ENCODE data around the gene CGNL1. TPM values are rescaled to one million over a fixed set of nuclear protein-coding genes. Genes with fewer than 3 reads are reported as not detected.

Gene CGNL1
- total and polyA plus RNA-seq, 2 experiments from 2014 or later: 11.4 to 13.1 TPM

- no peaks in the 10 kb centered on the region for H3K9me2 ChIP-seq (replicated peaks; ENCODE audit: insufficient read depth)
- no peak for DNase-seq (ENCODE audit: low spot score)
- no peak overlapping the region for H3K4me2 ChIP-seq
- no peaks in the 10 kb centered on the region for H3K9me3 ChIP-seq (ENCODE audit: low read depth)
- no peaks in the 10 kb centered on the region for H3K27me3 ChIP-seq
- TF ChIP-seq CTCF (IDR thresholded peaks at IDR 0.05; ENCODE audit: poor library complexity): no peak
- TF ChIP-seq EZH2phosphoT487 (IDR thresholded peaks at IDR 0.05; ENCODE audit: low read depth, severe bottlenecking, unreplicated experiment): no peak
- TF ChIP-seq EZH2 (IDR thresholded peaks at IDR 0.05; ENCODE audit: borderline replicate concordance): no peak
- H3K4me3 ChIP-seq: no peak overlapping the region
- no peaks in the 10 kb centered on the region for H4K20me1 ChIP-seq (ENCODE audit: insufficient read depth, poor library complexity, severe bottlenecking)
- peaks cover 46% of the 10 kb centered on the region for H3K79me2 ChIP-seq
- H3K4me1 ChIP-seq (ENCODE audit: insufficient read depth): peaks cover 33% of the 10 kb centered on the region
- H3K36me3 ChIP-seq (replicated peaks; ENCODE audit: insufficient read depth, low read depth): no peaks in the 10 kb centered on the region
- 93% methylated on average over 2 of the region's 2 CpGs for WGBS (ENCODE audit: low lambda C conversion rate, missing lambda C conversion rate)
- no peak overlapping the region for H2AFZ ChIP-seq
- no peak overlapping the region for H3K27ac ChIP-seq
Measured at GRCh38 chr15:57384024-57384423, 7.7 kb downstream of the CGNL1 start.

GRCh38 chr15:57384816-57385215 is 8.5 kb downstream of the CGNL1 start:
- no peak for TF ChIP-seq EZH2 (IDR thresholded peaks at IDR 0.05; ENCODE audit: borderline replicate concordance)
- TF ChIP-seq EZH2phosphoT487 (IDR thresholded peaks at IDR 0.05; ENCODE audit: low read depth, severe bottlenecking, unreplicated experiment): no peak
- TF ChIP-seq CTCF (IDR thresholded peaks at IDR 0.05; ENCODE audit: poor library complexity): no peak
- no peak overlapping the region for H3K4me3 ChIP-seq
- peaks cover 33% of the 10 kb centered on the region for H3K4me1 ChIP-seq (ENCODE audit: insufficient read depth)
- no peak for DNase-seq (ENCODE audit: low spot score)
- H3K36me3 ChIP-seq (replicated peaks; ENCODE audit: insufficient read depth, low read depth): no peaks in the 10 kb centered on the region
- no peaks in the 10 kb centered on the region for H3K9me2 ChIP-seq (replicated peaks; ENCODE audit: insufficient read depth)
- no peaks in the 10 kb centered on the region for H3K27me3 ChIP-seq
- H3K9me3 ChIP-seq (ENCODE audit: low read depth): no peaks in the 10 kb centered on the region
- H4K20me1 ChIP-seq (ENCODE audit: insufficient read depth, poor library complexity, severe bottlenecking): no peaks in the 10 kb centered on the region
- no peak overlapping the region for H3K4me2 ChIP-seq
- 48% methylated on average over 2 of the region's 2 CpGs for WGBS (ENCODE audit: low lambda C conversion rate, missing lambda C conversion rate)
- H2AFZ ChIP-seq: no peak overlapping the region
- H3K27ac ChIP-seq: no peak overlapping the region
- H3K79me2 ChIP-seq: peaks cover 46% of the 10 kb centered on the region

- Histone ChIP-seq H3K9me3 (ENCODE audit: low read depth) (no peaks in the 10 kb centered on the region), H2AFZ (no peak overlapping the region), H3K9me2 (replicated peaks; ENCODE audit: insufficient read depth) (no peaks in the 10 kb centered on the region), H3K27me3 (no peaks in the 10 kb centered on the region), H3K4me1 (ENCODE audit: insufficient read depth) (peaks cover 33% of the 10 kb centered on the region), H3K4me3 (no peak overlapping the region), H3K36me3 (replicated peaks; ENCODE audit: insufficient read depth, low read depth) (no peaks in the 10 kb centered on the region), H3K27ac (no peak overlapping the region), H3K4me2 (no peak overlapping the region), H3K79me2 (peaks cover 47% of the 10 kb centered on the region), H4K20me1 (ENCODE audit: insufficient read depth, poor library complexity, severe bottlenecking) (no peaks in the 10 kb centered on the region)
- no peak for DNase-seq (ENCODE audit: low spot score)
- WGBS (ENCODE audit: low lambda C conversion rate, missing lambda C conversion rate): 67% methylated on average over 7 of the region's 7 CpGs
- TF ChIP-seq CTCF (IDR thresholded peaks at IDR 0.05; ENCODE audit: poor library complexity) (no peak), EZH2 (IDR thresholded peaks at IDR 0.05; ENCODE audit: borderline replicate concordance) (no peak), EZH2phosphoT487 (IDR thresholded peaks at IDR 0.05; ENCODE audit: low read depth, severe bottlenecking, unreplicated experiment) (no peak)
Measured at GRCh38 chr15:57385923-57386390, 9.7 kb downstream of the CGNL1 start.

- Histone ChIP-seq H3K4me2 (no peak overlapping the region), H3K9me3 (ENCODE audit: low read depth) (no peaks in the 10 kb centered on the region), H3K4me1 (ENCODE audit: insufficient read depth) (peaks cover 31% of the 10 kb centered on the region), H3K9me2 (replicated peaks; ENCODE audit: insufficient read depth) (no peaks in the 10 kb centered on the region), H3K36me3 (replicated peaks; ENCODE audit: insufficient read depth, low read depth) (no peaks in the 10 kb centered on the region), H4K20me1 (ENCODE audit: insufficient read depth, poor library complexity, severe bottlenecking) (no peaks in the 10 kb centered on the region), H3K79me2 (peaks cover 54% of the 10 kb centered on the region), H3K4me3 (no peak overlapping the region), H3K27me3 (no peaks in the 10 kb centered on the region), H3K27ac (no peak overlapping the region), H2AFZ (no peak overlapping the region)
- no peak for DNase-seq (ENCODE audit: low spot score)
- WGBS (ENCODE audit: low lambda C conversion rate, missing lambda C conversion rate): 77% methylated on average over 4 of the region's 4 CpGs
- TF ChIP-seq CTCF (IDR thresholded peaks at IDR 0.05; ENCODE audit: poor library complexity): no peak
- TF ChIP-seq EZH2 (IDR thresholded peaks at IDR 0.05; ENCODE audit: borderline replicate concordance): no peak
- TF ChIP-seq EZH2phosphoT487 (IDR thresholded peaks at IDR 0.05; ENCODE audit: low read depth, severe bottlenecking, unreplicated experiment): no peak
Measured at GRCh38 chr15:57386976-57387375, 10.7 kb downstream of the CGNL1 start.

Measured in hepatocyte (in vitro differentiated cells).